HG03175 (cell line): Measurements from ENCODE around the gene MLST8.
"Not testable (repeated sequence)": the region's sequence is repeated elsewhere in the genome, so short reads cannot be mapped to it uniquely, and the experiment has no call there.

Experiments used
- ATAC-seq: cut with Tn5 transposase; IDR thresholded peaks from one replicate; pipeline ENCODE4 v1.9.1; 2021; ENCODE audit warnings: mild to moderate bottlenecking, moderate library complexity; ENCODE audit not compliant: unreplicated experiment

Gene MLST8

DNA sequence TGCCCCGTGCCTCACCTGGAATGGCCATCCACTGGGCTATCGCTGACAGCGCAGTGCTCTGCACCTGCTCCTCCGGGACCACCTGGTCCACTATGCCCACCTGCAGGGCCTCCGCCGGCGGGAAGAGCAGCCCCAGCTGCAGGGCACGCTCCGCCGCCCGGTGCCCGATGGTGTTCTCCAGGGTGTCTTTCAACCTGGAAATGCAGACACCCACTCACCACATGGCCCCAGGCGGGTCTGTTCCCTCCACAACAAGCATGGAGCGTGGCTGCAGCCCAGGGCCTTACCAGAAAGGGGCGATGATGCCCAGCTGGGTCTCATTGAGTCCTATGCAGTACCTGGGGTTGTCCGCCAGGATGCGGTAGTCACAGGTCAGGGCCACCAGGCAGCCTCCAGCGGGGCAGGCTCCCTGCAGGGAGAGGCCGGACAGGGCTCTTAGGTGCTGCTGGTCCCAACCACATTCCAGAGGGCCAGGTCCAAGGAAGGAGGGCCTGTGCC lies 37.8 kb downstream of the MLST8 start:
- ATAC-seq, result no peak

DNA sequence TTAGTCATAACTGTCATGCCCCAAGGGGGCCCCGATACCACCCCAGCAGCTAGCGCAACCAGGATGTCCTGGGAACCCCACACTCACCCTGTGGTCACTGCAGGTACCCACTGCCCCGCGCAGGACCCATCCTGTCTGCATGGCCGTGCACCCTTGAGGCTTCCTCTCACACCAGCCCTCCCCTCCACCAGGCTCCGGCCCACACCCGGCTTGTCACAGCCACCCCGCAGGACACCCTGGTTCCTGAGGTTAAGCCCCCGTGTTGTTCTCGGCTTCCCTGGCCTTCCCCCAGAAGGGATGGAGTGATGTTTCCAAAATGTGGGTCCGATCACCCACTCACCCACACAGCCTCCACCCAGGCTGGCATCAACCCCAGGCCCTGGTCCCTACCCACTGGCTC lies 38.5 kb downstream of the MLST8 start:
- ATAC-seq, result no peak

DNA sequence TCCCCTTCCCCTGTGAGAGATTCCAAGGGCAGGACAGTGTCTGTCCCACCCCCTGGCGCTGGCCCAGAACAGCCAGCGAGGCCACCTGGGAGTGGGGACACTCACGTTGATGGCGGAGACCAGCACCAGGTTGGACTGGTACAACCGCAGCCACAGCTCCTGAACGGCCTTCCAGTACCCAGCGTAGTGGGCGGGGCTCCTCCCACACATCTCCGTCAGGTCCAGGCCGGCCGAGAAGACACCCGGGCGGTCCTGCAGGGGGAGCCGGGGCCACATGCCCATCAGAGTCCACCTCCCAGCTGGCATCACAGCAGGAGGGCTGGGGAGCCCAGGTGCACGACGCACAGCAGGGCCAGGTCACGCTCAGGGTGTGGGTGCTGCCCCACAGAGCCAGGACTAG lies 39.0 kb downstream of the MLST8 start:
- ATAC-seq, result no peak

DNA sequence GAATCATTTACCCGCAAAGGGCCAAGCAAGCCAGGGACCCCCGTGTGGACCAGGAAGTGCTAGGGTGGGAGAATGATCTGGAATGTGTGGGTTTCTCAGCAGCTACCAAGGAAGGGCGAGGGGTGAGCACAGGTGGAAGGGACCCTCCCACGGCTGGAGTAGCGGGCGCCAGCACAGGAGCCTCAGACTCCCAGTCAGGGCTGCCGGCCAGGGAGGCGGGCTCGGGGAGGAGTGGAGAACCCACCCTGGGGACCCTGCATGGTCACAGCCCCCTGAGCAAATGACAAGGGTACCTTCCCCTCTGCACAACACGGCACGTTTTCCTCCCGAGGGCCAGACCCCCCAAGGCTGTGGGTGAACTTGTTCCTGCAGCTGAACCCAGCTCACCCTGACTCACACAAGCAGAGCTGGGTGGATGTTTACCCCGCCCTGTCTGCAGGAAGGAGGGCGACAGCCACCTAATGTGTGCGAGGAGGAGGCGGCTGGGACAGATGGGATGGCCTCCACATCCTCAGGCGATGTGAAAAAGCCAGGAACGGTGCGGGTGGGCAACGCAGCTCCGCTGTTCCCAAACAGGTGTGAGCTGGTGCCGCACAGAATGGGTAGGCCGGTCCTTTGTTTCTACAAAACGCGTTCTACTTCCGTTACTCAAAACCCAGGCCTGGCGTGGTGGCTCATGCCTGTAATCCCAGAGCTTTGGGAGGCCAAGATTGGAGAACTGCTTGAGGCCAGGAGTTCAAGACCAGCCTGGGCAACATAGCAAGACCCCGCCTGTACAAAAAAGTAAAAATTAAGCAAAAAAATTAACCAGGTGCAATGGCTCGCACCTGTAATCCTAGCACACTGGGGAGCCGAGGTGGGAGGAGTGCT lies 39.9 kb downstream of the MLST8 start:
- no peak for ATAC-seq

DNA sequence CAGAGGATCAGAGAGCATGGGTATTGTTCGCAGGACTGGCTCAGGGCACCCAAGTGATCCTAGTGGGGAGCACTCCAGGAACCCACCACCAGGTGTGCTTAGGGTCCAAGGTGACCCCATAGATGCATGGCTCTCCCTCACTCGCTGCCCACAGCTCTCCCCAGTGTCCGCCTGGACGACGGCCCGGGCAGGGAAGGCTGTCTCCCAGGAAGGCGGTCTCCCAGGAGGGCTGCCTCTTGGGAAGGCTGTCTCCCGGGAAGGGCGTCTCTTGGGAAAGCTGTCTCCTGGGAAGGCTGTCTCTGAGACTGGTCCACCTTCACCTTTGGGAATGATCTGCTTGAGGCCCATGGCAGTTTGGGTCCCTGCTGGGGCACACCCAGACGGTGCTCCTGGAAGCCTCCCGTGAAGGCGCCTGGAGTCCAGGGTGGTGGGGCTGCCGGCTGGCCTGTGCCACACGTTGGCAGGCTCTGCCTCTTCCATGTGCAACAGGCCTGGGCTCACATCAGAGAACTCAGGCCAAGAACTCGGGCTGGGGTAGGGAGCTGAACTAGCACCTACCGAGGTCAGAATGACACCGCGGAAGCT lies 41.1 kb downstream of the MLST8 start:
- no peak for ATAC-seq

DNA sequence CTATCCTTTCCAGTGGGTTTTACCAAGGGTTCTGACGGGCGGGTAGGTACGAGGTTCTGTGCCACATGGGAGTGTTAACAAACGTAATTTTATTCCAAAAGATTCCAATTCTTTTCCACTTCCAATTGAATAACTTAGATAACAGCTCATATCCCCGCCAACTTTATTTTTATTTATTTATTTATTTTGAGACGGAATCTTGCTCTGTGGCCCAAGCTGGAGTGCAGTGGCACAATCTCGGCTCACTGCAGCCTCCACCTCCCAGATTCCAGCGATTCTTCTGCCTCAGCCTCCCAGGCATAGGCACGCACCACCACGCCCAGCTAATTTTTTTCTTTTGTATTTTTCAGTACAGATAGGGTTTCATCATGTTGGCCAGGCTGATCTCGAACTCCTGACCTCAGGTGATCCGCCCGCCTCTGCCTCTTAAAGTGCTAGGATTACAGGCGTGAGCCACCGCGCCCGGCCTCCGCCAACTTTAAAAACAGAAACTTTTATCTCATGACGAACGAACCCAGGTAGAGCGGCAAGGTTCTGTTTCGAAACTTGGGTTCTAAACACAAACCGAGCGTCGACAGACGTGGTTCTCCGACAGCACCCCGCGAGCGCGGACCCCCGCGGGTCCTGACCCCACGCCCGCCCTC lies 45.5 kb downstream of the MLST8 start:
- ATAC-seq, result peak; percentile 17

DNA sequence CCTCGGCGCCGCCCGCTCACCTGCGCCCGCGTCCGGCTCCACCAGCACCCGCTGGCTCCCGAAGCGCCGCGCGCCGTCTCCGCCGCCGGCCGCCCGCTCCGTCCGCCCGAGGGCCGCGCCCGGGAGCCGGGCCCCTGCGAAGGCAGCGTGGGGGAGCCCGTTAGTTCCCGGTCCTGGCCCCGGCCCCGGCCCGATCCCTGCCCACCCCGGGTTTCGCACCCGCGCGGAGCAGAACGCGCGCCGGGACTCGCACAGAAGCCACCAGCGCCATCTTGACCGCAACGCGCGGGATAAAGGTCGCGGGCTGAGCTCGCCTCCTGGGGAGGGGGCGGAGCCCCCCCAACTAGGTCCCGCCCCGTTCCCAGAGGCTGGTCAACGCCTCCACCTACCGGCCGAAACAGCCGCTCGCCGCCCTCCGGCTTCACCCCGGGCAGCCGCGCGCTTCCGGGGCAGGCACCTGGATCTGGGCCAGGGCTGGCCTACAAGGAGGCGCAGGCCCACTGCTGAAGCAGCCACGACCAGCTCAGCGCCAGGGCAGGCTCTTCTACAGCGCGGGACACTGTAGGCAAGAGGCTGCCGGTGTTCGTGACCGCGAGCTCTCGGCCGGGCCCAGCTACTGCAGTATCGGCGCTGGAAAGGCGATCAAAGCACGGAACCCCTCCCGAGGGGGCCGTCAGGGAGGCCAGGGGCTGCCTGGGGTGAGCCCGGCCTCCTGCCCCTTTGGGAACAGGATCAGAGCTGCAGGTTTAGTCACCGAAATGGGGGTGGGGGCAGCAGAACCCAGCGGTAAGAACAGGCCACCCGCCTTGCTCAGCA lies 46.2 kb downstream of the MLST8 start, which contains the start of gene ECI1:
Gene ECI1, minus strand, starts transcription at position 292 of the 816 bp plus-strand sequence. Its CDS starts 21 bp downstream, at position 271.
- peak; percentile 90 for ATAC-seq

DNA sequence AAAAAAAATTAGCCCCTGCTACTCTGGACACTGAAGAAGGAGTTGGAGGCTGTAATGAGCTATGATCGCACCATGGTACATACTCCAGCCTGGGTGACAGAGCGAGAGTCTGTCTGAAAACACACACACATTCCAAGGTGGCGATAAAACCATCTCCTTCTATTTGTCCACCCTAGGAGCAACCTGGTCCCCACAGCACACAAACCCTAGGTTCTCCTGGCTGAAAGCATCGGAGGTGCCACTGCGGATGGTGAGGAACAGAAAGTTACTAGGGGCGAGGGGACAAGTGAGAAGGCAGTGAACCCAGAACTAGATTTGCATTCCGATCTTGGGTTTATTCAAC lies 47.5 kb downstream of the MLST8 start:
- ATAC-seq, result no peak

DNA sequence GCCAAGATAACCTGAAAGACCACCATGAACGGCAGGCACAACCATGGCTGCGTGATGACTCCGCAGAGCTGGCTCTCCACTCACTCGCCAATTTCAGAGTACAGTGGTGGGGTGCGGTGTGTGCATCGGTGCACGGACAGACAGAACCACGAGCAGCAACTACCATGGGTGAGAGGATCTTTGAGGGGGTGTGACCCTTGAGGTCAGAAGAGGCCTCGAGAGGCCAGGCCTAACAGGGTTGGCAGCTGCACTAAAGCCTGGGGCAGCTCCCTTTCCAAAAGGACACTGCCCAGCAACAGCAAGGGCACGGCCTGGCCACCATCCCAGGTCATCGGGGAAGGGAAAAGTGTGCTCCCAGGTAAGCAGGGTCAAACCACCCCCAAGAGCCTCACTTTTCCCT lies 48.0 kb downstream of the MLST8 start:
- no peak for ATAC-seq

DNA sequence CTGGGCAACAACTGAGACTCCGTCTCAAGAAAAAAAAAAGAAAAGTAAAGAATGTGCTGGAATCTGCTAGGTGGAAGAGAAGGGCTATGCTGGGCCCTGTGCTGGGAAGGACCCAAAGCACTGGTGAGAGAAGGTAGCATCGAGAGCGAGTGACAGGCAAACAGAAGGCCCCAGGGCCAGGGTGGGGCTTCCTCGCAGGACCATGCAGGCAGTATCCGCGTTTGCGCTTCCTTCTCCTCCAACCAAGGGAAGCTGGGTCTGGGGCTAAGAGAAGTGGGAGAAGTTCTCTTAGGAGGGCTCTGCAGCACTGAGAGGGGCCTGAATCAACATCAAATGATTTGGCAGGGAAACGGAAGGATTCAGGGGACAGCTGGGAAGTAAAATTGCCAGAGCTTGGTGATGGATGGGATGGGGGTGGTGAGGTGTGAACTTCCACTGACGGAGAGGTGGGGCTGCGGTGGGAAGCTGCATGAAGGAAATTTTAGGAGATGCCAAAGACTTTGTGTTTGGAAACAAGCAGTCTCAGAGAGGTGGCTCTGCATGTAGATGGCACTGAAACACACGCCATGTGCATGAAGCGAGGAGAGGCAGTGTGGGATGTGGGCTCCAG lies 51.4 kb downstream of the MLST8 start:
- ATAC-seq, result no peak

DNA sequence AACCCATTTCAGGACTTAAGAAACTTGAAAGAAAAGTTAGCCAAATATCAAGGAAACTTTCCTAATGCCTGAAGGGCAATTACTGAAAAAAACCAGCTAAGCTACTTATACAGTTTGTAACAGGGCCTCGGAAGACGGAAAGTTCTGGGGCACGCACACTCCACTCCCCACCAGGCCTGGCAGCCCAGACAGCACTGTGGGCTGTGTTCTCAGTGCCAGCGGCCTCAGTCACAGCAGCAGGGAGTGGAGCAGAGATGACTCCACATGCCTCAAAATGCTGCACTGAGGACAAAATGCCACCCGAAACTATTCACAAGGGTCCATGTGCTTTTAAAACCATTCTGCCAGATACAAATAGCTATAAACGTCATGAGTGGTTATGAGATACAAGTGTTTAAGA lies 52.5 kb downstream of the MLST8 start:
- no peak for ATAC-seq

DNA sequence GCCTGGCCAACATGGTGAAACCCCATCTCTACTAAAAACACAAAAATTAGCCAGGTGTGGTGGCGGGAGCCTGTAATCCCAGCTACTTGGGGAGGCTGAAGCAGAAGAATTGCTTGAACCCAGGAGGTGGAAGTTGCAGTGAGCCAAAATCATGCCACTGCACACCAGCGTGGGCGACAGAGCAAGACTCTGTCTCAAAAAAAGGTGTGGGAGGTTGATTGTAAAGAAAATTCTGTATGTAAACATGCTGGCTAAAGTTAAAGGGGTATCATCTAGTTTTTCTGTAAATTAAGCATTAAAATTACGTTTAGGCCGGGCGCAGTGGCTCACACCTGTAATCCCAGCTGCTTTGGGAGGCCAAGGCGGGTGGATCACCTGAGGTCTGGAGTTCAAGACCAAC lies 53.3 kb downstream of the MLST8 start:
- not testable (repeated sequence) for ATAC-seq
